ENCODE data around the gene ECI2. TPM values are rescaled to one million over a fixed set of nuclear protein-coding genes. Genes with fewer than 3 reads are reported as not detected.

Gene ECI2
- total and polyA plus RNA-seq, 2 donors (not counting 3 experiments of a cell fraction or from before 2014, with no cell fraction given): 33.5 to 91.0 TPM

DNA sequence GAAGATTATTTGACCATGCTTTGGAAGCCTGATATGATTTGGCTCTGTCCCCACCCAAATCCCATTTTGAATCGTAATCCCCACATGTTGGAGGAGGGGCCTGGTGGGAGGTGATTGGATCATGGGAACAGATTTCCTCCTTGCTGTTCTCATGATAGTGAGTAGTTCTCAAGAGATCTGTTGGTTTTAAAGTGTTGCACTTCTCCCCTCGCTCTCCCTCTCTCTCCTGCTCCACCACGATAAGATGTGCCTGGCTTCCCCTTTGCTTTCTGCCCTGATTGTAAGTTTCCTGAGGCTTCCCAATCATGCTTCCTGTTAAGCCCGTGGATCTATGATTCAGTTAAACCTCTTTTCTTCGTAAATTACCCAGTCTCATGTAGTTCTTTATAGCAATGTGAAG lies 34.7 kb downstream of the ECI2 start:
- H3K9ac ChIP-seq (replicated peaks; ENCODE audit: extremely low read depth, insufficient read depth, low read length): no peak overlapping the region
- H3K27ac ChIP-seq (ENCODE audit: insufficient read depth, low read depth, low read length): no peak overlapping the region
- no TSS peak for BruUV-seq (replicated peaks)
- no peaks in the 10 kb centered on the region for H3K9me3 ChIP-seq (replicated peaks; ENCODE audit: control insufficient read depth, insufficient read depth, low read length)
- no peak for DNase-seq (ENCODE audit: low read depth, low spot score)
- intact Hi-C loops (cut with micrococcal nuclease): loop anchor here (10.0 kb wide), 1 partner anchor 54 kb away; no protein-coding TSS in a partner anchor
- H3K4me2 ChIP-seq (ENCODE audit: insufficient read depth, low read length): no peak overlapping the region
- no peak overlapping the region for H2AFZ ChIP-seq (ENCODE audit: low read depth, low read length)
- H3K4me1 ChIP-seq (ENCODE audit: control insufficient read depth, extremely low read depth, insufficient read depth, low read length): no peaks in the 10 kb centered on the region
- no peaks in the 10 kb centered on the region for H3K79me2 ChIP-seq (ENCODE audit: control insufficient read depth, insufficient read depth, low read length)
- no peaks in the 10 kb centered on the region for H3K9me1 ChIP-seq (replicated peaks; ENCODE audit: control insufficient read depth, extremely low read depth, insufficient read depth, low read length)
- ChIA-PET POLR2A (no interaction called here), CTCF (no interaction called here)
- no peaks in the 10 kb centered on the region for H3K27me3 ChIP-seq (ENCODE audit: control insufficient read depth in 2 of 2, insufficient read depth in 2 of 2, low read length in 2 of 2)
- H4K20me1 ChIP-seq (replicated peaks; ENCODE audit: control insufficient read depth, extremely low read depth, insufficient read depth, low read length): no peaks in the 10 kb centered on the region
- no peaks in the 10 kb centered on the region for H3K36me3 ChIP-seq (ENCODE audit: control insufficient read depth in 2 of 2, extremely low read depth in 1 of 2, insufficient read depth in 2 of 2, low read length in 2 of 2)
- no peak for FAIRE-seq
- H3K4me3 ChIP-seq (replicated peaks in 1 of 3; ENCODE audit: insufficient read depth in 1 of 3, low read depth in 1 of 3, low read length in 3 of 3): no peak overlapping the region
- TF ChIP-seq, protein P1, sequence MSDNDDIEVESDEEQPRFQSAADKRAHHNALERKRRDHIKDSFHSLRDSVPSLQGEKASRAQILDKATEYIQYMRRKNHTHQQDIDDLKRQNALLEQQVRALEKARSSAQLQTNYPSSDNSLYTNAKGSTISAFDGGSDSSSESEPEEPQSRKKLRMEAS (IDR thresholded peaks at IDR 0.05; ENCODE audit: insufficient read depth, insufficient read length): no peak
- TF ChIP-seq JUN (IDR thresholded peaks at IDR 0.05; ENCODE audit: borderline replicate concordance, insufficient read depth, insufficient read length, low read depth) (no peak), GATA2 (IDR thresholded peaks at IDR 0.05; ENCODE audit: insufficient read depth, insufficient read length, low read depth, low read length) (no peak), FOS (IDR thresholded peaks at IDR 0.05; ENCODE audit: borderline replicate concordance, insufficient read depth, low read length) (no peak), MYC (IDR thresholded peaks at IDR 0.05; ENCODE audit: low read depth, low read length) (no peak), POLR2AphosphoS5 (IDR thresholded peaks at IDR 0.05; ENCODE audit: insufficient read depth, low read depth, low read length) (no peak)
- TF ChIP-seq, protein P2, sequence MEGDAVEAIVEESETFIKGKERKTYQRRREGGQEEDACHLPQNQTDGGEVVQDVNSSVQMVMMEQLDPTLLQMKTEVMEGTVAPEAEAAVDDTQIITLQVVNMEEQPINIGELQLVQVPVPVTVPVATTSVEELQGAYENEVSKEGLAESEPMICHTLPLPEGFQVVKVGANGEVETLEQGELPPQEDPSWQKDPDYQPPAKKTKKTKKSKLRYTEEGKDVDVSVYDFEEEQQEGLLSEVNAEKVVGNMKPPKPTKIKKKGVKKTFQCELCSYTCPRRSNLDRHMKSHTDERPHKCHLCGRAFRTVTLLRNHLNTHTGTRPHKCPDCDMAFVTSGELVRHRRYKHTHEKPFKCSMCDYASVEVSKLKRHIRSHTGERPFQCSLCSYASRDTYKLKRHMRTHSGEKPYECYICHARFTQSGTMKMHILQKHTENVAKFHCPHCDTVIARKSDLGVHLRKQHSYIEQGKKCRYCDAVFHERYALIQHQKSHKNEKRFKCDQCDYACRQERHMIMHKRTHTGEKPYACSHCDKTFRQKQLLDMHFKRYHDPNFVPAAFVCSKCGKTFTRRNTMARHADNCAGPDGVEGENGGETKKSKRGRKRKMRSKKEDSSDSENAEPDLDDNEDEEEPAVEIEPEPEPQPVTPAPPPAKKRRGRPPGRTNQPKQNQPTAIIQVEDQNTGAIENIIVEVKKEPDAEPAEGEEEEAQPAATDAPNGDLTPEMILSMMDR (IDR thresholded peaks at IDR 0.05; ENCODE audit: extremely low read depth in 1 of 2, insufficient read depth in 1 of 2, low read depth in 1 of 2, low read length in 2 of 2): no peak
- dilution Hi-C loops (cut with MboI; ENCODE audit: extremely low pct_ligation_motif_present, low sequenced_read_pairs): no loop called here
